Heart left ventricle (tissue), 16 donors: ENCODE data around the gene ARHGAP15. TPM values are rescaled to one million over a fixed set of nuclear protein-coding genes. Genes with fewer than 3 reads are reported as not detected.

ENCODE experiments used
- ATAC-seq, 4 donors: fragments of 200-7000 bp; cut with Tn5 transposase; one replicate each; pipeline ENCODE4 v1.9.1; 2020 to 2022; ENCODE audit warnings: moderate library complexity in 4 of 4, mild to moderate bottlenecking in 3 of 4, moderate number of reproducible peaks in 1 of 4
- DNase-seq, 5 donors: peaks; one replicate each; pipeline ENCODE4 v3.0.0-alpha.2; 2020
- H3K27ac ChIP-seq, 12 donors: fragments of 200-600 bp; sonication (generic) in 4 of 12; one replicate each; pipeline versions ENCODE4 v1.5.0 to v1.8.0; 2016 to 2022; ENCODE audit warnings: mild to moderate bottlenecking in 2 of 12
- H3K27me3 ChIP-seq, 9 donors: fragments of 200-600 bp; sonication (generic) in 2 of 9; one replicate each; pipeline versions ENCODE4 v1.5.1 to v1.8.0; 2016 to 2022; ENCODE audit warnings: mild to moderate bottlenecking in 3 of 9
- H3K36me3 ChIP-seq, 9 donors: fragments of 200-600 bp; sonication (generic) in 2 of 9; one replicate each; pipeline versions ENCODE4 v1.5.0 to v1.8.0; 2018 to 2022; ENCODE audit warnings: mild to moderate bottlenecking in 2 of 9
- H3K4me1 ChIP-seq, 12 donors: fragments of 200-600 bp; sonication (generic) in 4 of 12; one replicate each; pipeline versions ENCODE4 v1.5.0 to v1.8.0; 2016 to 2022; ENCODE audit warnings: mild to moderate bottlenecking in 3 of 12
- H3K4me3 ChIP-seq, 12 donors: fragments of 200-600 bp; sonication (generic) in 4 of 12; one replicate each; pipeline versions ENCODE4 v1.5.0 to v1.8.0; 2017 to 2022; ENCODE audit warnings: mild to moderate bottlenecking in 9 of 12, moderate library complexity in 4 of 12
- H3K9me3 ChIP-seq, 12 donors: fragments of 200-600 bp; sonication (generic) in 4 of 12; one replicate each; pipeline versions ENCODE4 v1.5.0 to v1.8.0; 2016 to 2022; ENCODE audit warnings: mild to moderate bottlenecking in 1 of 12
- CTCF ChIP-seq, 12 donors: fragments of 200-600 bp; sonication (generic) in 4 of 12; IDR thresholded peaks; one replicate each; pipeline versions ENCODE4 v1.5.0 to v1.8.0; 2018 to 2022; ENCODE audit warnings: antibody characterized with exemption in 12 of 12, mild to moderate bottlenecking in 5 of 12
- POLR2A ChIP-seq, 2 donors: fragments of 450-650 bp; IDR thresholded peaks; one replicate each; pipeline ENCODE4 v1.6.1; 2017; ENCODE audit warnings: antibody characterized with exemption in 2 of 2, mild to moderate bottlenecking in 2 of 2, moderate library complexity in 2 of 2
- WGBS, 4 donors: extraction: QIAGEN DNeasy Blood & Tissue Kit in 2 of 4; methylation state at CpG; one replicate each; pipeline versions ENCODE4 v1.1.5 to v1.1.7; 2013 to 2018; 5-methylcytosine and 5-hydroxymethylcytosine counted together
- intact Hi-C, 10 donors: fragments of 100-400 bp; cut with DNase I; formaldehyde crosslinking; loops; one replicate each; pipeline versions ENCODE4 v1.11.1 to v1.14.2; 2022
- polyA plus RNA-seq, 2 donors: library from polyadenylated mRNA; stranded (reverse); fragments of 200-250 nt; gene quantifications; one replicate each; pipeline ENCODE4 v1.2.3, GENCODE V29; 2013
- total RNA-seq, 9 donors: library from RNA; depleted of rRNA in 2 of 9; stranded (reverse); fragments of >200 nt in 2 of 9; fragmentation: NEBNext Ultra II Directional in 3 of 9; extraction: Animal tissue kit (Norgen Biotek cat#: 25700) in 3 of 9; gene quantifications; one replicate each; pipeline versions ENCODE4 v1.1.0 to v1.2.4, GENCODE V29; 2016 to 2023
- donor health status: ischemic (EF 13 %, LVEDD 7.1; RV severe dilation, severe dysfunction).
- donor health status: healthy with polysubstance abuse.
- donor health status: DM: no; HTN: yes; CAD: no.
- donor health status: DM: no; HTN: no; CAD: no.
- donor health status: ischemic (EF 25% LVEDD 6.9; RV normal size, moderate dysfunction).
- donor health status: ischemic (EF 25% LVEDD 5.7; RV mildly dilated, moderate dysfunction).
- donor health status: healthy.
- donor health status: DM: yes; HTN: yes; CAD: no.
- donor health status: ischemic (EF 35%, LVEDD 5.7; RV mildly dilated, moderate dysfunction).
- donor health status: nonischemic (EF 11% LVEDD 7.7; RV severe dilation, severe dysfunction).
- donor health status: DM: yes; HTN: yes; CAD: no.
- donor health status: PGD.
- donor health status: ischemic (EF 29% LVEDD 5.4; RV normal size, mild dysfunction).
- donor health status: nonischemic (EF 23%, LVEDD 6.1; RV moderate dilation, normal function).

The ARHGAP15 gene
- total and polyA plus RNA-seq, 11 donors = 1.3 to 8.7 (median 3.3) TPM

GRCh38 chr2:143771939-143772338 lies 642.7 kb downstream of the ARHGAP15 start:
- no peak for ATAC-seq
- Histone ChIP-seq H3K9me3 (no peaks in the 10 kb centered on the region), H3K36me3 (peaks cover 0 to 14% (median 0%) of the 10 kb centered on the region in 9 donors), H3K4me3 (no peak overlapping the region), H3K4me1 (no peaks in the 10 kb centered on the region), H3K27ac (no peak overlapping the region), H3K27me3 (no peaks in the 10 kb centered on the region)
- intact Hi-C loops = no loop called here
- DNase-seq = no peak
- no peak for TF ChIP-seq POLR2A (IDR thresholded peaks at IDR 0.05)
- TF ChIP-seq CTCF (IDR thresholded peaks at IDR 0.05) = no peak
- 59 to 73% (median 64%) methylated on average over 6 of the region's 6 CpGs for WGBS, 4 donors

- H3K9me3 ChIP-seq = no peaks in the 10 kb centered on the region
- no peak overlapping the region for H3K4me3 ChIP-seq
- no peak for TF ChIP-seq POLR2A (IDR thresholded peaks at IDR 0.05)
- TF ChIP-seq CTCF (IDR thresholded peaks at IDR 0.05) = no peak
- DNase-seq (no peak), ATAC-seq (no peak)
- H3K36me3 ChIP-seq = no peaks in the 10 kb centered on the region
- WGBS, 4 donors = 88 to 93% (median 91%) methylated on average over 4 of the region's 4 CpGs
- no peak overlapping the region for H3K27ac ChIP-seq
- no peaks in the 10 kb centered on the region for H3K4me1 ChIP-seq
- no peaks in the 10 kb centered on the region for H3K27me3 ChIP-seq
- intact Hi-C loops = no loop called here
Measured at GRCh38 chr2:143776526-143777297, 647.5 kb downstream of the ARHGAP15 start.

- H3K27me3 ChIP-seq = no peaks in the 10 kb centered on the region
- intact Hi-C loops = no loop called here
- DNase-seq (no peak), ATAC-seq (no peak)
- no peaks in the 10 kb centered on the region for H3K4me1 ChIP-seq
- TF ChIP-seq CTCF (IDR thresholded peaks at IDR 0.05) (no peak), POLR2A (IDR thresholded peaks at IDR 0.05) (no peak)
- WGBS, 4 donors = 74 to 96% (median 82%) methylated on average over 3 of the region's 3 CpGs
- no peak overlapping the region for H3K4me3 ChIP-seq
- H3K9me3 ChIP-seq = no peaks in the 10 kb centered on the region
- no peaks in the 10 kb centered on the region for H3K36me3 ChIP-seq
- no peak overlapping the region for H3K27ac ChIP-seq
Measured at GRCh38 chr2:143779021-143779420, 649.8 kb downstream of the ARHGAP15 start.

GRCh38 chr2:143786026-143786765 lies 657.0 kb downstream of the ARHGAP15 start:
- Histone ChIP-seq H3K4me3 (no peak overlapping the region), H3K36me3 (no peaks in the 10 kb centered on the region), H3K9me3 (no peaks in the 10 kb centered on the region), H3K27ac (no peak overlapping the region), H3K4me1 (no peaks in the 10 kb centered on the region), H3K27me3 (no peaks in the 10 kb centered on the region)
- intact Hi-C loops = no loop called here
- ATAC-seq (no peak), DNase-seq (no peak)
- TF ChIP-seq CTCF (IDR thresholded peaks at IDR 0.05) (no peak), POLR2A (IDR thresholded peaks at IDR 0.05) (no peak)
- 49 to 67% (median 60%) methylated on average over 5 of the region's 5 CpGs for WGBS, 4 donors
